GM19238 (cell line): ENCODE measurements around the gene PRDX2.
A peak's percentile ranks its signal among the peaks of the same experiment; 100 is the strongest.
"Not testable (repeated sequence)": the region's sequence is repeated elsewhere in the genome, so short reads cannot be mapped to it uniquely, and the experiment has no call there.

Experiments
- DNase-seq: peaks from one replicate; pipeline ENCODE4 v3.0.0; 2011; ENCODE audit warnings: low spot score; ENCODE audit not compliant: insufficient read length

Gene PRDX2

GRCh38 chr19:12825254-12826131 lies 23.9 kb upstream of the PRDX2 start:
- no peak for DNase-seq

DNA sequence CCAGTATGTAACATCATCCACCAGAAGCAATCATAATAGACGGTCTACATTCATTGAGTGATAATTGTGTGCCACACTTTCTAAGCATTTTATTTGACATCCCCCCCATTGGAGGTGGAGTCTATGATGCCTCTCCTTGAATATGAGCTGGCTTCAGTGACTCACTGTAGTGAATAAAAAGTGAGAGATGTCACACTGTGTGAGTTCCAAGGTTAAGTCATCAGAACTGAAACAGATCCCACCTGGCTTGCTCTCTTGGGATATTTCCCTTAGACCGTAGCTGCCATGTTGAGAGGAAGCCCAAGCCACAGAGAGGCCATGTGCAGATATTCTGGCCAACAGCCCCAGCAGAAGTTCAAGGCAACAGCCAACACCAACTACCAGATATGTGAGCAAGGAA lies 20.2 kb upstream of the PRDX2 start:
- DNase-seq, result no peak

DNA sequence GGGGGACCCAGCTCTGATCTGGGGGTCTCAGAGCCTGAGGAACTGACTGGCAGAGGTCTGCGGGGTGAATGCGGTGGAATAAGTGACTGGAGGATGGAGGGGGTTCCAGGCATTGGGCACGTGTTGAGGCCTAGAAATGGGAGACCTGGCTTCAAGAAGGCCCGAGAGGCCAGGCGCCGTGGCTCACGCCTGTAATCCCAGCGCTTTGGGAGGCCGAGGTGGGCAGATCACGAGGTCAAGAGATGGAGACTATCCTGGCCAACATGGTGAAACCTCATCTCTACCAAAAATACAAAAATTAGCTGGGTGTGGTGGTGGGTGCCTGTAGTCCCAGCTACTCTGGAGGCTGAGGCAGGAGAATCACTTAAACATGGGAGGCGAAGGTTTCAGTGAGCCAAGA lies 16.2 kb upstream of the PRDX2 start:
- DNase-seq, result not testable (repeated sequence)

DNA sequence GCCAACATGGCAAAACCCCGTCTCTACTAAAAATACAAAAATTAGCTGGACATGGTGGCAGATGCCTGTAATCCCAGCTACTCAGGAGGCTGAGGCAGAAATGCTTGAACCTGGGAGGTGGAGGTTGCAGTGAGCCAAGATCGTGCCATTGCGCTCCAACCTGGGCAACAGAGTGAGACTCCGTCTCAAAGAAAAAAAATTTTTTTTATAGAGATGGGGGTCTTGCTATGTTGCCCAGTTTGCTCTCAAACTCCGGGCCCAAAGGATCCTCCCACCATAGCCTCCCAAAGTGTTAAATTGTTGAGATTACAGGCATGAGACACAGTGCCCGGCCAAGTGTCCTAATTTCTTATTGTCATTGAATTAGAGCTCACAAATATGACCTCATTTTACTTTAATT lies 15.6 kb upstream of the PRDX2 start:
- DNase-seq, result not testable (repeated sequence)

GRCh38 chr19:12815088-12815487 lies 13.5 kb upstream of the PRDX2 start:
- no peak for DNase-seq

DNA sequence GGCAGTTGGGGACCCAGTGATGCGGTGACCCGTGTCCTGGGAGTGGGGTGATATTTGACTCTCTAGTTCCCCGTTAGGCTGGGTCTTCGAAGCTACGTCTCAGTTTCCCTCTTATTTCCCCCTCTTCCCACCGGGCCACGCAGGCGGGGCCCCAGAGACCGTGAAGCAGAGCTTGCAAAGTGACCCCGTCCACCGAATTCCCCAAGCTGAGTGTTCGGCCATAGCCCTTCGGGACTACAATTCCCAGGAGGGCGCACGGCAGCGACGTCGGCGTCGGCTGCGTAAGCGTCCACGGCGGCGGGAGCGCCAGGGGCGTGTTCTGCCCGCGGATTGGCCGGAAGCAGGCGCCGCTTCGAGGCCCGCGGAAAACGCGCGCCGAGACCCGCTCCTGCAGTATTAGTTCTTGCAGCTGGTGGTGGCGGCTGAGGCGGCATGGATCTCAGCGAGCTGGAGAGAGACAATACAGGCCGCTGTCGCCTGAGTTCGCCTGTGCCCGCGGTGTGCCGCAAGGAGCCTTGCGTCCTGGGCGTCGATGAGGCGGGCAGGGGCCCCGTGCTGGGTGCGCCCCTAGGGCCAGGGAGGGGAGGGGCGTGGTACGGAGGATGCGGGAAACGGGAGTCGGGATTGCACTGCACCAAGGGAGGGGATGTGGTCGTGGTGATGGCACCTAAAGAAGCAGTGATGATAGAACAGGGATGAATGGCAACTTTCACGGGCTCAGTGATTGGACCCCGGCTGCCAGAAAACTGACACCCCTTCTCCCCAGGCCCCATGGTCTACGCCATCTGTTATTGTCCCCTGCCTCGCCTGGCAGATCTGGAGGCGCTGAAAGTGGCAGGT lies 4.9 kb upstream of the PRDX2 start, which contains the start of gene RNASEH2A:
RNASEH2A (plus strand) TSS at position 343 of the 840 bp plus-strand sequence; CDS start at position 433, 90 bp downstream.
- peak; percentile 97 for DNase-seq

GRCh38 chr19:12804051-12804450 lies 2.5 kb upstream of the PRDX2 start:
- no peak for DNase-seq

DNA sequence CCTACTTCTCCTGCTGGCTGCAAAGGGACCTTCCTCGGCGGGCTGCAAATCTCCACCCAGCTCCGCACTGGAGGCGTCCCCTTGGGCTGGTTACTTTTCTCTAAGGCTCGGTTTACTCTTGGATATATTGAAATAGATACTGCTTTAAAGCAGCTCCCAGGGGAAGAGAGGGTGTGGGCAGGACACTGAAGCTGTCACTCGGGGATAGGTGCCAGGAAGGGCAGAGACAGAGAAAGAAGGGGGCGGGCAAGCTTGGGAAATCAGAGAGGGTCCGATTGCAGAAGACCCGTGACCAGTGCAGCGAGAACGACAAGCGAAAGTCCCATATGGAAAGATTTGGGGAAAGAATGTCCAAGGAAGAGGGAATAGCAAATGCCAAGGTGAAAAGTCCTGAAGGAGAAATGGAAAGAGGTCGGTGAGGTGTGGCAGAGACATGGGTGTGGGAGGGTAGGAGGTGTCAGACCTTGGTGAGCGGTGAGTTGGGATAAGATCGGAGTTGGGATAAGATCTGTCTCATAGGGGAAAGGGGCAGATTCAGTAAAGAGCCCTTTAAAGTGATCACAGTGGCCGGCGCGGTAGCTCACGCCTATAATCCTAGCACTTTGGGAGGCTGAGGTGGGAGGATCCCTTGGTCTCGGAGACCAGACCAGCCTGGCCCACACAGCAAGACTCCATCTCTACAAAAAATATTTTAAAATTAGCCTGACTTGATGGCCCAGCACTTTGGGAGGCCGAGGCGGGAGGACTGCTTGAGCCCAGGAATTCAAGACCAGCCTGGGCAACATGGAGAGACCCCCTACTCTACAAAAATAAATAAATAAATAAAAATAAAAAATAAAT lies 887 bp upstream of the PRDX2 start:
- DNase-seq, result no peak

DNA sequence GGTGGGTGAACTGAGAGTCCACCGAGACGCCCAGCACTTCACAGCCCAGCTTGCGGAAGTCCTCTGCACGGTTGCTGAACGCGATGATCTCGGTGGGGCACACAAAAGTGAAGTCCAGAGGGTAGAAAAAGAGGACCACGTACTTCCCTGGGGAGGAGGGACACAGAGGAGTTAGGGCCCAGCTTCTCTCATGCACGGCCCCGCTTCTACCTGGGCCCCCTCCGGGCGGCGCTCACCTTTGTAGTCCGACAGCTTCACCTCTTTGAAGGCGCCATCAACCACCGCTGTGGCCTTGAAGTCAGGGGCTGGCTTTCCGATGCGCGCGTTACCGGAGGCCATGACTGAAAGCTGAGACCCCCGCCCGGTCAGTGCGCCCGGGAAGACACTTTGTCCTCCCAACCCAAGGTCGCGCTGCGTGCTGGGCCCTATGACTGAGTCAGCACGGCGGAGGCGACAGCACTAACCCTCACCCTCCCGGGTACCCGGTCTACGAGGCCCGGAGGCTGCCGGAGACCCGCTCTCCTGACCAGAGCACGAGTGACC lies 606 bp downstream of the PRDX2 start:
- no peak for DNase-seq

DNA sequence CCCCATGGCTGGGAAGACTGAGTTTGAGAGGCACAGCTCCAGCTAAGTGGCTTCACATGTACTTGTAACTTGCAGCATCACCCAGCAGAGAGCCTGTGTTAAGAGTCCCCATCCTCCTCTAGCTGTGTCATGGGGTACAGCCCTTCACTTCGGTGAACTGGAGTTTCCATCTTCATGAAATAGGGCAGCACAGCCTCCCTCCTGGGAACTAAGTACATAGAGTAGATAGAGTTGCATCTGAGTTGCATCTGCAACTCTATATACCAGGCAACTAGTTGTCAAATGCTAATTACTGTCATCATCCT lies 1.2 kb downstream of the PRDX2 start:
- DNase-seq, result no peak

DNA sequence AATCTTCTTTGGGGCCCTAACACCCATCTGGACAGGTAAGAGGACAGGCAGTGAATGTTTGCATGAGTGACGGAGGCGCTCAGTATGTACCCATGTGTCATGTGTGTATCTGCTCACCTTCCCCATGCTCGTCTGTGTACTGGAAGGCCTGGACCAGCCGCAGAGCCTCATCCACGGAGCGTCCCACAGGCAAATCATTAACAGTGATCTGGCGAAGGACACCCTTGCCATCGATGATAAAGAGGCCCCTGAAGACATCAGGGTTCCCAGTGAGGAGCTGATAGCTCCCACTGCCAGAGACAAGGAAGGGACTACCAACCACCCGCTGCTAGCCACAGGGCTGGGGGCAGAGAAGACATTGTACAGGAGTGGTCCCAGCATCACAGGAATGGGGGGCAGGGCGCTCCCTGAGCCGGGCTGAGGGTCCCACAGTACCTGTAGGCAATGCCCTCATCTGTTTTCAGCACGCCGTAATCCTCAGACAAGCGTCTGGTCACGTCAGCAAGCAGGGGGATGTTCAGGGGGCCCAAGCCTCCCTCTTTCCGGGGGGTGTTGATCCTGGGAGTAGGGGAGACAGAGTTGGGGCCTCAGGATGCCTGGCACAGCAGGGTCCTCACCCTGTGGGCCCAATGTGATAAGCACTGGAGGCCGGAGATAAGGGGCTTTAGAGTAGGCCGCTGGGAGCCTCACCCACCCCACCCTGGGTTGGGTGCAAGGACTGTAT lies 1.7 kb downstream of the PRDX2 start:
- no peak for DNase-seq

DNA sequence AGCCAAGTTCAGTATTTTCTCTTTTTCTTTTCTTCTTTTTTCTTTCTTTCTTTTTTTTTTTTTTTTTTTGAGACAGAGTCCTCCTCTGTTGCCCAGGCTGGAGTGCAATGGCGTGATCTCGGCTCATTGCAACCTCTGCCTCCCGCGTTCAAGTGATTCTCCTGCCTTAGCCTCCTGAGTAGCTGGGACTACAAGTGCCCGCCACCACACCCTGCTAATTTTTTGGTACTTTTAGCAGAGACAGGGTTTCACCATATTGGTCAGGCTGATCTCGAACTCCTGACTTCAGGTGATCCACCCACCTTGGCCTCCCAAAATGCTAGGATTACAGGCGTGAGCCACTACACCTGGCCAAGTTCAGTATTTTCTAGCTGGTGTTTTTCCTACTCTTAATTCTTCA lies 4.0 kb downstream of the PRDX2 start:
- not testable (repeated sequence) for DNase-seq

- DNase-seq, result no peak
Measured at GRCh38 chr19:12797141-12797587, 4.4 kb downstream of the PRDX2 start.

DNA sequence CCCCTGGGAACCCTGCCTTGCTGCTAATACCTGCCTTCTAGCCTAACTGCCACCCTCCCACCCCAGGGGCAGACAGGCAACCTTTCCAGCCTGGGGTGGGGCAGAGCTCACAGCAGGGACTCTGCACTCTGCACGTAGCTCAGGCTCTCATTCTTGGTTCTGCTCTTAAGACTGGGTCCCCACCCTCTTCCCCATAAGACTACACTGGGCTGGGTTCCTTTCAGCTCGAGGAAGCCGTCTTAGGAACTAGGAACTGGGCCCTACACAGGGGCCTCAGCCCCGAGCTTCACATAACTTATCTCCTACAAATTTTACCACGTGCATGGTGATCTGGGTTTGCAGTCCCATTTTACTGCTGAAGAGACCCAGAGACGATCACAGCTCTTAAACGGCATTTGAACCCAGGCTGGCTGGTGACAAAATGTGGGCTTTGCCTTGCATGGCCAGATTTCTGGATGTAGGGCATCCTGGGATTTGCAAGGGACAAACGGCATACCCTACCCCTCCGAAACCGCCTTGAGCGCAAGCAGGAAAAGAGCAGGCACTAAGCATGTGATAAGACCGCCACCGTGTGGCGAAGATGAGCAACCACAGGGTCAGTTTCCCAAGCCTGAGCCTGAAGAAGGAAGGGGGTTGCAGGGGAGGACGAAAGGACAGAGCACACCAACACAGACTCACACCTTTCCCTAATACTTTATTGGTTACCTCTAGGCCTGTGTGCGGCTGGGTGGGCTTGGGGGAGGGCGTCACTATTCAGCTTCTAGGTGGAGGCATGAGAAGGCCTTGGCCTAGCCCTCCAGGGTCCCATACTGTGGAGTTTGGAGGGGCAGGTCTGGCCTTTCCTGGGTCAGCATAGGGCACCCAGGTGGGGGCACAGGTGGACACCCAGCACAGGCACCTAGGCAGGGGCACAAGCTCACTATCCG lies 5.2 kb downstream of the PRDX2 start:
- no peak for DNase-seq

GRCh38 chr19:12794971-12795381 lies 6.6 kb downstream of the PRDX2 start:
- DNase-seq, result no peak

DNA sequence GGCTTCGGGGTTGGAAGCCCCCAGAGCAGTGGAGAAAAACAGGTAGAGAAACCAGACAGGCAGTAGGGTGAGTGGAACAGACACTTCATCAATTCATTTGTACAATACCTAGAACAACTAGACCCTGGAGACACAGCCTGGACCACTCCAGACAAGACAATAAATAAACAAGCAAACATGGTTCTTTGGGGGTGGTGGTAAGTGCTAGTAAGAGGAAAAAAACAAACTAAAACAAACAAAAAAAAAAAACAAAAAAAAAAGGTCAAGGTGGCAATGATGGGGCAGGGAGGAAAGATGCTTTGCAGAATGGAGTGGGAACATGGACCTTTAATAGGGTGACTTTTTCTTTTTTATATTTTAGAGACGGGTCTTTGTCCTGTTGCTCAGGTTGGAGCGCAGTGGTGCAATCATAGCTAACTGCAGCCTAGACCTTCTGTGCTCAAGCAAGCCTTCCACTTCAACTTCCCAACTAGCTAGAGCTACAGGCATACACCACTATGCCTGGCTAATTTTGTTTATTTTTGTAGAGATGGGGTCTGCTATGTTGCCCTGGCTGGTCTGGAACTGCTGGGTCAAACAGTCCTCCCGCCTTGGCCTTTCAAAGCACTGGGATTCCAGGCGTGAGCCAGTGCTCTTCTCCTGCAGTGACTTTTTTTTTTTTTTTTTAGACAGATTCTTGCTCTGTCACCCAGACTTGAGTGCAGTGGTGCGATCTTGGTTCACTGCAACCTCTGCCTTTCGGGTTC lies 7.2 kb downstream of the PRDX2 start:
- no peak for DNase-seq

DNA sequence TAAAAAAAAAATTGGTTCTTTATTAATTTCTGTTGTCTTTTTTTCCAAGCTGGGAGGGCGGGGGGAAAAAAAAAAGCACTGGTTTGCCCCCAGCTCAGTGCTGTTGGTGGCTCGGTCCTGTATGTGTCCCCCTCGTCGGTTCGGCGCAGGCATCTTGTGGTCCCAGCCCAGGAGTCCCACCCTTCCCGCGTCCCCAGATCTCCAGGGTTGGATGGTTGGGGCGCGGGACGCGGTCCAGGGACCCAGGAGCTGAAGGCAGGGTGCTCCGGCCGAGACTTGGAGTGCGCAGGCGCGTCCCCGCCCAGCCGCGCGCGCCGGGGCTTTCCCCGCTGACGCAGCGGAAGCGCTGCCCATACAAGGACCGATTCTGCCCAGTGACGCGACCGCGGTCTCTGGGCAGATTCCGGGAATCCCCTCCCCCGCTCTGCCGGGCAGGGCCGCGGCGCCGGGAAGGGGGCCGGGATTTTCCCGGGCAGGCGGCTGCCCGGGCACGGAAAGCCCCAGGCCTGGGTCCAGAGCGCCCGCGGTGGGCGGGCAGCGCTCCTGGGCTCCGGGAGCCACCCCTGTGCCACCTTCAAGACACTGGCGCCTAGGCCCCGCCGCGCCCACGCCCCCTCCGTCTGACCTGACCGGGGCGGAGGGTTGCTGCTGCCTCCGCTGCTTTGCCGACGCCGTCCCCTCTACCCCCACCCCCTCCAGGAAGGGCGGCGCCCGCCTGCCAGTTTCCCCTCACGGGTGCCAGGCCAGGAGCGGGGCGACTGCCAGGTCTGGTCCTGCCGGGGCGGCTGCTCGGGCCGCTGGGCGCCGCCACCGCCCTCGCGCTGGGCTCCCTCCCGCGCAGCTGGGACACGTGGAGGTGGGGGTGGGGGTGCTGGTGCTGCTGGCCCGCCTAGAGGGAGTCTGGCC lies 8.1 kb downstream of the PRDX2 start:
- peak; percentile 95 for DNase-seq

- no peak for DNase-seq
Measured at GRCh38 chr19:12792853-12793289, 8.7 kb downstream of the PRDX2 start.
